Right renal cortex interstitium (tissue), 3 donors: ENCODE results near the gene FAM174B. TPM values are rescaled to one million over a fixed set of nuclear protein-coding genes. Genes with fewer than 3 reads are reported as not detected.

Experiments
- DNase-seq, 3 donors: peaks; one replicate each; pipeline ENCODE4 v3.0.0-alpha.2; 2013; ENCODE audit warnings: low read depth in 3 of 3, low spot score in 2 of 3
- polyA plus RNA-seq, 3 donors: library from polyadenylated mRNA; unstranded; fragments of 120-200 nt; gene quantifications; one replicate each; pipeline ENCODE4 v1.2.1, GENCODE V29; 2013; ENCODE audit not compliant: insufficient read length in 3 of 3

FAM174B gene
- polyA plus RNA-seq, 3 donors: 31.9 to 38.1 (median 35.3) TPM

- DNase-seq: no peak
Measured at GRCh38 chr15:92602267-92602593, 53.3 kb downstream of the FAM174B start.

- DNase-seq: no peak
Measured at GRCh38 chr15:92601592-92602266, 53.8 kb downstream of the FAM174B start.

- no peak for DNase-seq
Measured at GRCh38 chr15:92600856-92601255, 54.7 kb downstream of the FAM174B start.

- no peak for DNase-seq
Measured at GRCh38 chr15:92599394-92599970, 56.1 kb downstream of the FAM174B start.

- no peak for DNase-seq
Measured at GRCh38 chr15:92597548-92597947, 58.0 kb downstream of the FAM174B start.

- no peak for DNase-seq
Measured at GRCh38 chr15:92596623-92597022, 59.0 kb downstream of the FAM174B start.

- DNase-seq: peak in 1 of 3 donors; percentile 3
Measured at GRCh38 chr15:92595506-92596381, 59.8 kb downstream of the FAM174B start.

- DNase-seq: no peak
Measured at GRCh38 chr15:92591275-92591674, 64.3 kb downstream of the FAM174B start.

GRCh38 chr15:92586966-92587365 lies 68.6 kb downstream of the FAM174B start:
- no peak for DNase-seq

DNA sequence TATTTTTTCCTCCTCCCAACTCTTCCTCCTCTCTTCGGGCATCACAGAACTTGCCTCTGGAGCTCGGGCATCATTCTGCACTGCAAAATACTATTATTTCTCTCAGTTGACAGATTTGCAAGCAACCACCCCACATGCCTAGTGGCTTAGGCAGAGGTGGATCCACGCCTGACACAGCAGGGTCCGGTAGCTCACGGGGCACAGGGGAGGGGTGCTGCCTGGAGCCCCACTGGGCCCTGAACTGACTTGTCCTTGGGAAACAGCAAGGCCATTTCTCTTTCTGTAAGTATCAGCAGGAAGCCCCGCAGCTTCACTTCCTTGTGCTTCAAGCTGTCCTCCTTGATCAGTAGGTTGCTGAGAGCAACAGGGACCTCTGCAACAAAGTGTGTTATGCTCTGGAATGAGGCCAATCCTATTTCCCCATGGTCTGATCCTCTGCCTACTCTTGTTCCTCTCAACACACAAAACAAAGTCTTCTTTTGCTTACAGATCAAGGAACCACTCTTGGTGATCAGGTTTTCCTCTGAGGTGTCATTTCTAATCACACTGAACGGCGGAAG lies 69.1 kb downstream of the FAM174B start:
- DNase-seq: no peak

DNA sequence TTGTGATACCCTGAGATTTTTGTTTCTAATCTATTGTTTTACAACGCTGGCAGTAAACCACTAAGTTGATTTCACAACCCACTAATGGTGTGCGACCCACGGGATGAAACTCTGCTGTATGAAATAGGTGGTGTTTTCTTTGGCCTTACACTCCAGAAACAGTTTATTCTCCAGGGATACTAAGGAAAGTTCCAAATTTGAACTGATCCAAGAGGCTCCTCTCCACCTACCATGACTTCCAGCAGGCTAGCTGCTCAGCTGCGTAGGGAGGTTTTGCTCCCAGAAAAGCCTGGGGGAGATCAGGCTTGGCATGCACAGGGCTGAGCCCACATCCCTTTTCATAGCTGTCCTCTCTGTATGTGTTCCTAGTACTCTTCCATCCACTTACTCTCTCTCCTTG lies 71.5 kb downstream of the FAM174B start:
- DNase-seq: no peak

DNA sequence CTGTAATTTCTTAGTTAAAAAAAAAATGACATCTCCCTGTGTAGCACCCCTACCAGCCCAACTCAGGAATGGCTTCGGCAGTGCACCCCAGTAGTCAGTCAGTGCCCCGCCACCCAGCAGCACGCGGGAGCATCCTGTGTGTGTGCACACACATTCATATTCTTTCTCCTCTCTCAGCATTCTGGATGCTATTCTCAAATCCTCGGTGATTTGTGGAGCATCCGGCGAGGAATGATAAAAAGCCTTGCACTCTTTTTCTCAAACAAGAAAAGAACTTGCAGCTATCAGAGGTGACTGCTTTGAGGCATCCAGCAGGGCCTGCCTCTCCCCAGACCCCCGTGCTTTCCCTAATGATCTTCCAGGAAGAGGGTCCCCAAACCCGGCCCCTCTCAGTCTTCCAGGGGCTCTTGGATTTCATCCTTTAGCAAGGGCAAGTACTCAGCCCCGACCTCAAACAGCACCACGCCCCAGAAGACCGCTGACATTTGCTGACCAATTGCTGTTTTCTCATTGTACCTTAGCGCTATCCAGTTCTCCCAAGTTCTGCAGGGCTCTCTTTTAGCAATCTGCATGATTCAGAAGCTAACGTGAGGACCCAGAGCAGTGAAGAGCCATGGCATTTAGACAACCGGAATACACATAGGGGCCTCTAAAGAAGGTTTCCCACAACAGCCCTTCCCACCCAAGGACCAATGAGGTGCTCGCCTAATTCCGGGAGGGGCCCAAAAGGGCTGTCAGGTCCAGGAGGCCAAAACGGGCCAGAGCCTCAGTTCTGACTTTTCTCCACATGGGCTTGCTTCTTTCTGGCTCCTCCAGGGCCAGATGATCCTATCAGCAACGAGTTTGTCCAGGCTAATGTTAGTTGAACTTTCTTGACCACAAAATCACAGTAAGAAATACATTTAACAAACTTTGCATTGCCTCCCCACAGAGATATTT lies 72.2 kb downstream of the FAM174B start:
- no peak for DNase-seq

GRCh38 chr15:92582206-92582605 lies 73.4 kb downstream of the FAM174B start:
- no peak for DNase-seq

- no peak for DNase-seq
Measured at GRCh38 chr15:92580933-92581445, 74.6 kb downstream of the FAM174B start.

- DNase-seq: no peak
Measured at GRCh38 chr15:92580521-92580920, 75.1 kb downstream of the FAM174B start.

DNA sequence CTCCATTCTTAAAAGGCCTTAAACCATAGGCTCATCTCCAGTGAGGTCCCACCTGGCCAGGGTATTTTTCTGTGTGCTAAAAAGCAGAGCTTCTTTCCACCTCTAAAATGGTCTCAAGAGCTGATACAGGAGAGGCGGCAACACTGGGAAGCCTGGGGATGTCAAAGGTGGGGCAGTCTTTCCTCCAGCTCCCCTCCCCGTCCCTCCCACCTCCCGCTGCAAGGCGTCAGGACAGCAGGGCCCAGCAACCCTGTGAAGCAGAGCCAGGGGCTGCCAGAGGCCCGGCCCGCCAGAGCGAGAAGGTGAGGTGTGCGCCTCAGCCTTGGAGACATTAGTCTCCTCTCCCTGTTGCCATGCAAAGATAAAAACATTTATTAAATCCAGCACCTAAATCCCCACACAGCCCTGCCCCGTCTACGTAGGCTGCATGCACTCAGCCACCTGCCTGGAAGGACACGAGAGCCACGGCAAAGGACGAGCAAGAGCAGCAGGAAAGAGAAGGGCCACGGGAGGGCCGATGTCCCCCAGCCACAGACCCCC lies 75.6 kb downstream of the FAM174B start:
- no peak for DNase-seq

- no peak for DNase-seq
Measured at GRCh38 chr15:92579486-92579885, 76.1 kb downstream of the FAM174B start.

DNA sequence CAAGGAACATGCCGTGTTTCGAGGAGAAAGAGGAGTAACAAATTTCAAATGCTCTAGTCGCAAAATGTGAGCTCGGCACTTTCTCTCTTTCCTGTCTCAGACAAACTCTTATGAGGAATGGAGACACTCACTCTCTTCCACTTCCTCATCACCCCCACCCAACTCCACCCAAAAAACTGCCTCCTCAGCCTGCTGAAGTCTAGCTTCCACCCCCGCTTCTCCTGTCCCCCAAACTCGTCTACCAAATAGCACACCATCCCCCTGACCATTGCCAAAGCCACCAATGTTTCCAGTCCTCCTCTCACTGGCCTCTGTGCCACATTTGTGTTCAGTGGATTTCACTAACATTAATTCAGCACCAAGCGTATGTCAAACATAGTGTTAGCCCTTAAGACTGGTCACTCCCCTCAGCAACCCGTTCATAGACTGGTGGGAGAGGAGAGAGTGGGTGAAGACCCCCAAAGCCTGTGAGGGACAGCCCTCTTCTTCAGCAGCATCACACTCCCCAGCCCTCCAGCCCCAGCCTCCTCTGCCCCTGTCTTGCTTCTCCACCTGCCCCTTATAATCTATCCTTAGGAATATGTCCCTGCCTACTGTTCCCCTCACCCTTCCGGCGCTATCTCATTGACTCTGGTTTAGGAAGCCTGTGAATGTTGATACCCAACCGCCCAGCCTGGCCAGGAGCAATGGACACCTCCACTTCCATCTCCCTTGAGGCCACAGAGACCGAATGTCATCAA lies 77.3 kb downstream of the FAM174B start:
- no peak for DNase-seq

DNA sequence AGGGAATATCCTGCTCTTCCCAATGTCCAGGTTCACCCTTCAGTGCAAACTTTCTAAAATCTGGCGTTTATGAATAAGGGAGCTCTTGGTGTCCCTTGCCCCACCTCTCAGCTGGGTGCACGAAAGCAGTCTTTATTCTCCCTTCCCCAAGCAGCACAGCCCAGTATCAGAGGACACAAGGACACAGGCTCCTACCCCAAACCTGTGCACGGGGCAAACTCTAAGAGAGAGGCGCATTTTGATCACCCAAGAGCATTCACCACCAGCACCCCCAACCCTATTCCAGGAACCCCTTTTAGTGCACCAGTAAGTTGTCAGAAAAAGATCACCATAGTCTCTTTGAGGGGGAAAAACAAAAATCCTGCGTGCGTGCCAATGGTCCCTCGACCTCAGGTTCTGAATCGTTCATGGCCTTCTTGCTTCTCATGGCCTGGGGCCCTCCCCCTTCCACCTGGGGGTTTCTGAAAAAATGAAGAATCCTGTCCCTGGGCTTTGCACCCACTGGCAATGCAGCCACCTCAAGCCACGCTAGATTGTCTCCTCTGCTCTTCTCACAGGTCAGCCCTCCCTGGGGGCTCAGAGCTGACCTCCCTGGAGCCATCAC lies 78.9 kb downstream of the FAM174B start:
- DNase-seq: no peak
